Hepatocyte (in vitro differentiated cells): ENCODE data around the gene SHCBP1L. TPM values are rescaled to one million over a fixed set of nuclear protein-coding genes. Genes with fewer than 3 reads are reported as not detected.

Experiments used
- DNase-seq: peaks from one replicate; pipeline ENCODE4 v3.0.0-alpha.2; 2016; ENCODE audit warnings: low spot score
- H2AFZ ChIP-seq: fragments of 200-600 bp; sonication (generic); 2 replicates; pipeline ENCODE4 v1.6.0; 2016; ENCODE audit warnings: antibody characterized with exemption, mild to moderate bottlenecking
- H3K27ac ChIP-seq: fragments of 200-600 bp; sonication (generic); 2 replicates; pipeline ENCODE4 v1.5.1; 2016; ENCODE audit warnings: mild to moderate bottlenecking
- H3K27me3 ChIP-seq: fragments of 200-600 bp; sonication (generic); 2 replicates; pipeline ENCODE4 v1.6.1; 2016
- H3K36me3 ChIP-seq: fragments of 200-600 bp; sonication (generic); replicated peaks from 2 replicates; pipeline ENCODE4 v1.5.1; 2016; ENCODE audit warnings: low read depth; ENCODE audit not compliant: insufficient read depth
- H3K4me1 ChIP-seq: fragments of 200-600 bp; sonication (generic); 2 replicates; pipeline ENCODE4 v1.5.1; 2016; ENCODE audit warnings: mild to moderate bottlenecking, moderate library complexity; ENCODE audit not compliant: insufficient read depth
- H3K4me2 ChIP-seq: fragments of 200-600 bp; sonication (generic); 2 replicates; pipeline ENCODE4 v1.6.0; 2016
- H3K4me3 ChIP-seq: fragments of 200-600 bp; sonication (generic); 2 replicates; pipeline ENCODE4 v1.5.1; 2016; ENCODE audit warnings: mild to moderate bottlenecking
- H3K79me2 ChIP-seq: fragments of 200-600 bp; sonication (generic); 2 replicates; pipeline ENCODE4 v1.6.0; 2017; ENCODE audit warnings: mild to moderate bottlenecking
- H3K9me2 ChIP-seq: fragments of 200-600 bp; sonication (generic); replicated peaks from 2 replicates; pipeline ENCODE4 v1.6.0; 2017; ENCODE audit warnings: mild to moderate bottlenecking; ENCODE audit not compliant: insufficient read depth
- H3K9me3 ChIP-seq: fragments of 200-600 bp; sonication (generic); 2 replicates; pipeline ENCODE4 v1.5.1; 2016; ENCODE audit warnings: low read depth, mild to moderate bottlenecking
- H4K20me1 ChIP-seq: fragments of 200-600 bp; sonication (generic); 2 replicates; pipeline ENCODE4 v1.6.0; 2016; ENCODE audit warnings: mild to moderate bottlenecking; ENCODE audit not compliant: insufficient read depth, poor library complexity, severe bottlenecking
- CTCF ChIP-seq: fragments of 200-600 bp; sonication (generic); IDR thresholded peaks from 2 replicates; pipeline ENCODE4 v1.5.1; 2016; ENCODE audit warnings: antibody characterized with exemption, mild to moderate bottlenecking; ENCODE audit not compliant: poor library complexity
- EZH2 ChIP-seq: fragments of 200-600 bp; sonication (generic); IDR thresholded peaks from 2 replicates; pipeline ENCODE4 v1.6.1; 2016; ENCODE audit warnings: antibody characterized with exemption, mild to moderate bottlenecking, borderline replicate concordance
- EZH2phosphoT487 ChIP-seq: fragments of 200-600 bp; sonication (generic); IDR thresholded peaks from one replicate; pipeline ENCODE4 v1.6.1; 2018; ENCODE audit warnings: antibody characterized with exemption, mild to moderate bottlenecking, low read depth, moderate library complexity; ENCODE audit not compliant: unreplicated experiment, severe bottlenecking
- WGBS: methylation state at CpG from one replicate; pipeline ENCODE4 v1.1.6; 2016; ENCODE audit warnings: low lambda C conversion rate; ENCODE audit errors: missing lambda C conversion rate; 5-methylcytosine and 5-hydroxymethylcytosine counted together
- polyA plus RNA-seq: library from polyadenylated mRNA; unstranded; fragments of >200 nt; fragmentation: Nextera tagmentation; extraction: Ambion mirVana; gene quantifications from 2 replicates; pipeline ENCODE4 v1.2.1, GENCODE V29; 2016
- total RNA-seq: library from RNA; depleted of rRNA; stranded (reverse); fragments of >200 nt; gene quantifications from 2 replicates; pipeline ENCODE4 v1.2.3, GENCODE V29; 2014

SHCBP1L gene
- total and polyA plus RNA-seq, 2 experiments from 2014 or later, result not detected

GRCh38 chr1:182978151-182978853 lies 25.3 kb upstream of the SHCBP1L start:
- DNase-seq, result no peak
- Histone ChIP-seq H3K36me3 (no peaks in the 10 kb centered on the region), H3K27me3 (no peaks in the 10 kb centered on the region), H3K27ac (no peak overlapping the region), H3K4me1 (no peaks in the 10 kb centered on the region), H3K9me2 (no peaks in the 10 kb centered on the region), H2AFZ (no peak overlapping the region), H3K4me2 (no peak overlapping the region), H3K9me3 (no peaks in the 10 kb centered on the region), H3K4me3 (no peak overlapping the region), H4K20me1 (no peaks in the 10 kb centered on the region), H3K79me2 (no peaks in the 10 kb centered on the region)
- TF ChIP-seq EZH2 (no peak), CTCF (no peak), EZH2phosphoT487 (no peak)
- WGBS, result 86% methylated on average over 6 of the region's 6 CpGs

GRCh38 chr1:182977480-182977879 lies 24.5 kb upstream of the SHCBP1L start:
- 90% methylated on average over 2 of the region's 2 CpGs for WGBS
- H3K27ac ChIP-seq, result no peak overlapping the region
- TF ChIP-seq EZH2 (no peak), CTCF (no peak)
- H3K4me1 ChIP-seq, result no peaks in the 10 kb centered on the region
- no peak overlapping the region for H3K4me2 ChIP-seq
- H3K9me2 ChIP-seq, result no peaks in the 10 kb centered on the region
- no peak overlapping the region for H3K4me3 ChIP-seq
- no peak overlapping the region for H2AFZ ChIP-seq
- no peaks in the 10 kb centered on the region for H3K36me3 ChIP-seq
- H3K79me2 ChIP-seq, result no peaks in the 10 kb centered on the region
- no peak for DNase-seq
- H3K9me3 ChIP-seq, result no peaks in the 10 kb centered on the region
- no peaks in the 10 kb centered on the region for H4K20me1 ChIP-seq
- no peaks in the 10 kb centered on the region for H3K27me3 ChIP-seq

- 44% methylated on average over 2 of the region's 2 CpGs for WGBS
- peaks cover 2% of the 10 kb centered on the region for H3K4me1 ChIP-seq
- TF ChIP-seq EZH2phosphoT487, result no peak
- no peak for TF ChIP-seq EZH2
- no peak for TF ChIP-seq CTCF
- H3K36me3 ChIP-seq, result no peaks in the 10 kb centered on the region
- H3K4me2 ChIP-seq, result no peak overlapping the region
- H3K27ac ChIP-seq, result no peak overlapping the region
- H3K9me2 ChIP-seq, result no peaks in the 10 kb centered on the region
- no peaks in the 10 kb centered on the region for H3K27me3 ChIP-seq
- H3K79me2 ChIP-seq, result no peaks in the 10 kb centered on the region
- H3K9me3 ChIP-seq, result no peaks in the 10 kb centered on the region
- H2AFZ ChIP-seq, result no peak overlapping the region
- H4K20me1 ChIP-seq, result no peaks in the 10 kb centered on the region
- H3K4me3 ChIP-seq, result no peak overlapping the region
- no peak for DNase-seq
Measured at GRCh38 chr1:182974506-182975191, 21.7 kb upstream of the SHCBP1L start.
